Loucy (cell line): ENCODE results near the gene MFAP2.
"Not testable (repeated sequence)": the region's sequence is repeated elsewhere in the genome, so short reads cannot be mapped to it uniquely, and the experiment has no call there.

Source experiments
- H2AFZ ChIP-seq: fragments of 200-600 bp; sonication (generic); 2 replicates; pipeline ENCODE4 v1.6.0; 2016; ENCODE audit warnings: antibody characterized with exemption, mild to moderate bottlenecking, low read length, moderate library complexity
- H3F3A ChIP-seq: fragments of 200-600 bp; 2 replicates; pipeline ENCODE4 v1.6.0; 2016; ENCODE audit warnings: antibody characterized with exemption, low read depth, mild to moderate bottlenecking
- H3K27me3 ChIP-seq: fragments of 200-600 bp; sonication (generic); 2 replicates; pipeline ENCODE4 v1.6.1; 2014; ENCODE audit warnings: low read length, mild to moderate bottlenecking; ENCODE audit not compliant: insufficient read depth, poor library complexity, severe bottlenecking
- H3K36me3 ChIP-seq: fragments of 200-600 bp; sonication (generic); 2 replicates; pipeline ENCODE4 v1.6.1; 2016; ENCODE audit warnings: low read length; ENCODE audit not compliant: insufficient read depth
- H3K4me1 ChIP-seq: fragments of 200-600 bp; sonication (generic); 2 replicates; pipeline ENCODE4 v1.5.1; 2014; ENCODE audit warnings: low read length, mild to moderate bottlenecking; ENCODE audit not compliant: insufficient read depth, poor library complexity, severe bottlenecking
- H3K4me2 ChIP-seq: fragments of 200-600 bp; sonication (generic); 2 replicates; pipeline ENCODE4 v1.6.0; 2014; ENCODE audit warnings: antibody characterized with exemption, low read length, low read depth, mild to moderate bottlenecking; ENCODE audit not compliant: poor library complexity, severe bottlenecking
- H3K4me3 ChIP-seq: fragments of 200-600 bp; sonication (generic); 2 replicates; pipeline ENCODE4 v1.5.1; 2014; ENCODE audit warnings: low read length, mild to moderate bottlenecking, mixed read lengths; ENCODE audit not compliant: poor library complexity, severe bottlenecking
- H3K79me2 ChIP-seq: fragments of 200-600 bp; sonication (generic); 2 replicates; pipeline ENCODE4 v1.6.1; 2014; ENCODE audit warnings: low read length; ENCODE audit not compliant: insufficient read depth
- H3K9ac ChIP-seq: fragments of 200-600 bp; sonication (generic); 2 replicates; pipeline ENCODE4 v1.6.0; 2014; ENCODE audit warnings: mild to moderate bottlenecking, low read depth, low read length, moderate library complexity; ENCODE audit not compliant: poor library complexity, severe bottlenecking
- H3K9me2 ChIP-seq: fragments of 200-600 bp; sonication (generic); replicated peaks from 2 replicates; pipeline ENCODE4 v1.6.1; 2016; ENCODE audit warnings: low read depth, low read length, mixed read lengths
- H3K9me3 ChIP-seq: fragments of 200-600 bp; sonication (generic); 2 replicates; pipeline ENCODE4 v1.6.1; 2014; ENCODE audit warnings: mild to moderate bottlenecking, antibody characterized with exemption, low read length, low read depth; ENCODE audit not compliant: insufficient read depth
- H4K20me1 ChIP-seq: fragments of 200-600 bp; sonication (generic); 2 replicates; pipeline ENCODE4 v1.6.0; 2014; ENCODE audit warnings: antibody characterized with exemption, low read length, mild to moderate bottlenecking; ENCODE audit not compliant: insufficient read depth, poor library complexity, severe bottlenecking
- CTCF ChIP-seq: fragments of 200-600 bp; sonication (generic); conservative IDR thresholded peaks from 2 replicates; pipeline ENCODE4 v1.5.1; 2014; ENCODE audit warnings: mild to moderate bottlenecking, antibody characterized with exemption, low read length
- EZH2phosphoT487 ChIP-seq: fragments of 200-600 bp; IDR thresholded peaks from 2 replicates; pipeline ENCODE4 v1.6.1; 2018; ENCODE audit warnings: antibody characterized with exemption, mild to moderate bottlenecking, moderate library complexity, borderline replicate concordance

Gene MFAP2

GRCh38 chr1:16956775-16957174 lies 23.6 kb downstream of the MFAP2 start:
- H3K4me2 ChIP-seq = no peak overlapping the region
- no peaks in the 10 kb centered on the region for H3F3A ChIP-seq
- no peak for TF ChIP-seq CTCF
- TF ChIP-seq EZH2phosphoT487 = no peak
- H3K9me3 ChIP-seq = no peaks in the 10 kb centered on the region
- no peaks in the 10 kb centered on the region for H3K36me3 ChIP-seq
- H3K4me3 ChIP-seq = no peak overlapping the region
- no peaks in the 10 kb centered on the region for H3K4me1 ChIP-seq
- H3K9me2 ChIP-seq = no peaks in the 10 kb centered on the region
- no peaks in the 10 kb centered on the region for H3K79me2 ChIP-seq
- no peak overlapping the region for H2AFZ ChIP-seq
- H3K9ac ChIP-seq = no peak overlapping the region
- no peaks in the 10 kb centered on the region for H4K20me1 ChIP-seq
- no peaks in the 10 kb centered on the region for H3K27me3 ChIP-seq

- H3K27me3 ChIP-seq = no peaks in the 10 kb centered on the region
- H2AFZ ChIP-seq = no peak overlapping the region
- H3K79me2 ChIP-seq = no peaks in the 10 kb centered on the region
- no peaks in the 10 kb centered on the region for H3K9me3 ChIP-seq
- no peak overlapping the region for H3K4me2 ChIP-seq
- TF ChIP-seq CTCF = no peak
- no peak for TF ChIP-seq EZH2phosphoT487
- no peak overlapping the region for H3K4me3 ChIP-seq
- no peaks in the 10 kb centered on the region for H3K9me2 ChIP-seq
- H3K36me3 ChIP-seq = no peaks in the 10 kb centered on the region
- no peak overlapping the region for H3K9ac ChIP-seq
- H4K20me1 ChIP-seq = no peaks in the 10 kb centered on the region
- H3K4me1 ChIP-seq = no peaks in the 10 kb centered on the region
- H3F3A ChIP-seq = no peaks in the 10 kb centered on the region
Measured at GRCh38 chr1:16955186-16955585, 25.2 kb downstream of the MFAP2 start.

GRCh38 chr1:16954579-16954978 lies 25.8 kb downstream of the MFAP2 start:
- no peak overlapping the region for H3K9ac ChIP-seq
- no peak overlapping the region for H2AFZ ChIP-seq
- H3K9me2 ChIP-seq = no peaks in the 10 kb centered on the region
- no peak overlapping the region for H3K4me3 ChIP-seq
- H3K4me1 ChIP-seq = no peaks in the 10 kb centered on the region
- H3K27me3 ChIP-seq = no peaks in the 10 kb centered on the region
- no peaks in the 10 kb centered on the region for H3K36me3 ChIP-seq
- no peaks in the 10 kb centered on the region for H4K20me1 ChIP-seq
- H3K9me3 ChIP-seq = no peaks in the 10 kb centered on the region
- no peaks in the 10 kb centered on the region for H3F3A ChIP-seq
- TF ChIP-seq EZH2phosphoT487 (no peak), CTCF (no peak)
- no peaks in the 10 kb centered on the region for H3K79me2 ChIP-seq
- no peak overlapping the region for H3K4me2 ChIP-seq

GRCh38 chr1:16952376-16952775 lies 28.0 kb downstream of the MFAP2 start:
- H3K4me1 ChIP-seq, H3K27me3 ChIP-seq, H3K9me2 ChIP-seq, H3K36me3 ChIP-seq, H3K9me3 ChIP-seq, H4K20me1 ChIP-seq, H3F3A ChIP-seq, H3K4me3 ChIP-seq, H2AFZ ChIP-seq, H3K79me2 ChIP-seq, H3K9ac ChIP-seq, H3K4me2 ChIP-seq: not testable (repeated sequence)

GRCh38 chr1:16949026-16949425 lies 31.4 kb downstream of the MFAP2 start:
- not testable (repeated sequence) for H3K9me2 ChIP-seq, H3K79me2 ChIP-seq, H3K4me3 ChIP-seq, H3K9ac ChIP-seq, H3F3A ChIP-seq, H4K20me1 ChIP-seq, H3K27me3 ChIP-seq, H3K36me3 ChIP-seq, H3K9me3 ChIP-seq, H3K4me2 ChIP-seq, H2AFZ ChIP-seq, H3K4me1 ChIP-seq
